Astrocyte (in vitro differentiated cells and primary cell): Measurements from ENCODE around the gene KIF24. TPM values are rescaled to one million over a fixed set of nuclear protein-coding genes. Genes with fewer than 3 reads are reported as not detected.
A peak's percentile ranks its signal among the peaks of the same experiment; 100 is the strongest.

ENCODE experiments used
- DNase-seq: peaks from one replicate; pipeline ENCODE4 v3.0.0-alpha.2; 2010; ENCODE audit warnings: low read depth
- FAIRE-seq: peaks from 2 replicates; lab custom pipeline; 2011; peaks lifted over from hg19 to GRCh38; lab: Jason Lieb, UNC
- H2AFZ ChIP-seq: 2 replicates; pipeline ENCODE4 v1.6.0; 2012; ENCODE audit warnings: low read depth, low read length, inconsistent platforms
- H3K27ac ChIP-seq: 2 replicates; pipeline ENCODE4 v1.5.1; 2011; ENCODE audit warnings: low read depth, low read length, inconsistent platforms
- H3K27me3 ChIP-seq: 2 replicates; pipeline ENCODE4 v1.6.0; 2011; ENCODE audit warnings: low read length, inconsistent platforms; ENCODE audit not compliant: insufficient read depth
- H3K36me3 ChIP-seq: 2 replicates; pipeline ENCODE4 v1.5.1; 2011; ENCODE audit warnings: low read length, inconsistent platforms; ENCODE audit not compliant: insufficient read depth
- H3K4me1 ChIP-seq: 2 replicates; pipeline ENCODE4 v1.5.1; 2011; ENCODE audit warnings: low read length, inconsistent platforms; ENCODE audit not compliant: insufficient read depth
- H3K4me2 ChIP-seq: 2 replicates; pipeline ENCODE4 v1.6.0; 2012; ENCODE audit warnings: low read length, inconsistent platforms
- H3K4me3 ChIP-seq: 2 replicates; pipeline ENCODE4 v1.5.1; 2011; ENCODE audit warnings: low read depth, mild to moderate bottlenecking, low read length, inconsistent platforms; ENCODE audit not compliant: insufficient read depth
- H3K79me2 ChIP-seq: 2 replicates; pipeline ENCODE4 v1.6.0; 2012; ENCODE audit warnings: mild to moderate bottlenecking, low read length, inconsistent platforms; ENCODE audit not compliant: insufficient read depth
- H3K9ac ChIP-seq: 2 replicates; pipeline ENCODE4 v1.6.0; 2012; ENCODE audit warnings: mild to moderate bottlenecking, low read length, inconsistent platforms
- H3K9me3 ChIP-seq: 2 replicates; pipeline ENCODE4 v1.5.1; 2012; ENCODE audit warnings: low read depth, mild to moderate bottlenecking, low read length, inconsistent platforms; ENCODE audit not compliant: insufficient read depth
- H4K20me1 ChIP-seq: 2 replicates; pipeline ENCODE4 v1.6.0; 2012; ENCODE audit warnings: low read length, inconsistent platforms; ENCODE audit not compliant: insufficient read depth
- H3K27ac Mint-ChIP-seq: one replicate; pipeline ENCODE4 v1.8.0; 2021; ENCODE audit warnings: mild to moderate bottlenecking, mixed read lengths; ENCODE audit not compliant: unreplicated experiment
- H3K27me3 Mint-ChIP-seq: one replicate; pipeline ENCODE4 v1.8.0; 2021; ENCODE audit warnings: low read depth, mixed read lengths; ENCODE audit not compliant: unreplicated experiment
- H3K36me3 Mint-ChIP-seq: one replicate; pipeline ENCODE4 v1.8.0; 2021; ENCODE audit warnings: low read depth, mixed read lengths; ENCODE audit not compliant: unreplicated experiment
- H3K4me1 Mint-ChIP-seq: one replicate; pipeline ENCODE4 v1.8.0; 2021; ENCODE audit warnings: low read depth, mixed read lengths; ENCODE audit not compliant: unreplicated experiment
- H3K4me3 Mint-ChIP-seq: one replicate; pipeline ENCODE4 v1.8.0; 2021; ENCODE audit warnings: mild to moderate bottlenecking, moderate library complexity, mixed read lengths; ENCODE audit not compliant: unreplicated experiment
- H3K9me3 Mint-ChIP-seq: one replicate; pipeline ENCODE4 v1.8.0; 2021; ENCODE audit warnings: mild to moderate bottlenecking, mixed read lengths; ENCODE audit not compliant: unreplicated experiment
- CTCF ChIP-seq: IDR thresholded peaks from 2 replicates; pipeline ENCODE4 v1.5.1; 2011; ENCODE audit warnings: low read depth, mild to moderate bottlenecking, inconsistent platforms, low read length, moderate library complexity; ENCODE audit not compliant: insufficient read depth
- EZH2 ChIP-seq: IDR thresholded peaks from 2 replicates; pipeline ENCODE4 v1.6.1; 2012; ENCODE audit warnings: mild to moderate bottlenecking, low read length, inconsistent platforms; ENCODE audit not compliant: insufficient read depth
- total RNA-seq: library from RNA; stranded (reverse); gene quantifications from 2 replicates; pipeline ENCODE4 v1.2.1, GENCODE V29; 2021

Gene KIF24
- total RNA-seq, 1 donor from 2014 or later, result 0.86 TPM

- Histone ChIP-seq H3K9ac (peak overlapping the region; percentile 71), H3K4me3 (peak overlapping the region; percentile 68), H3K9me3 (peaks cover 2% of the 10 kb centered on the region), H3K27ac (no peak overlapping the region), H2AFZ (peak overlapping the region; percentile 68), H3K4me1 (peaks cover 12% of the 10 kb centered on the region), H3K27me3 (peaks cover 5% of the 10 kb centered on the region), H4K20me1 (no peaks in the 10 kb centered on the region), H3K4me2 (peak overlapping the region; percentile 86), H3K79me2 (no peaks in the 10 kb centered on the region), H3K36me3 (no peaks in the 10 kb centered on the region)
- FAIRE-seq, result no peak
- DNase-seq, result no peak
- peak overlapping the region; percentile 88 for H3K4me3 Mint-ChIP-seq
- peaks cover 9% of the 10 kb centered on the region for H3K4me1 Mint-ChIP-seq
- H3K9me3 Mint-ChIP-seq, result no peaks in the 10 kb centered on the region
- H3K27ac Mint-ChIP-seq, result no peak overlapping the region
- TF ChIP-seq EZH2 (no peak), CTCF (no peak)
- peaks cover 9% of the 10 kb centered on the region for H3K36me3 Mint-ChIP-seq
- peaks cover 25% of the 10 kb centered on the region for H3K27me3 Mint-ChIP-seq
Observed at GRCh38 chr9:34377404-34377746, 48.3 kb upstream of the KIF24 start.

- peak within 1 kb of the TSS; percentile 88 for H3K4me3 Mint-ChIP-seq
- FAIRE-seq (no peak), DNase-seq (peak; percentile 71)
- peak within 1 kb of the TSS; percentile 68 for H2AFZ ChIP-seq
- H3K27me3 Mint-ChIP-seq, result peaks cover 19% of the 10 kb centered on the region
- no peak within 1 kb of the TSS for H3K27ac ChIP-seq
- TF ChIP-seq CTCF, result no peak
- no peak for TF ChIP-seq EZH2
- H4K20me1 ChIP-seq, result no peaks in the 10 kb centered on the region
- peaks cover 12% of the 10 kb centered on the region for H3K4me1 ChIP-seq
- peak within 1 kb of the TSS; percentile 71 for H3K9ac ChIP-seq
- H3K4me1 Mint-ChIP-seq, result peaks cover 9% of the 10 kb centered on the region
- H3K4me2 ChIP-seq, result peak within 1 kb of the TSS; percentile 86
- H3K36me3 Mint-ChIP-seq, result peaks cover 6% of the 10 kb centered on the region
- H3K27me3 ChIP-seq, result peaks cover 3% of the 10 kb centered on the region
- H3K79me2 ChIP-seq, result no peaks in the 10 kb centered on the region
- H3K4me3 ChIP-seq, result peak within 1 kb of the TSS; percentile 68
- no peaks in the 10 kb centered on the region for H3K36me3 ChIP-seq
- peaks cover 6% of the 10 kb centered on the region for H3K9me3 ChIP-seq
- H3K9me3 Mint-ChIP-seq, result no peaks in the 10 kb centered on the region
- H3K27ac Mint-ChIP-seq, result peak within 1 kb of the TSS; percentile 18
Observed at GRCh38 chr9:34376596-34377403, 47.7 kb upstream of the KIF24 start, which contains the start of gene MYORG. Gene MYORG (minus strand): TSS chr9:34376898. CDS start chr9:34372943, 3,955 bp downstream.
